Measurements from ENCODE around the gene LRRC4C.

- TF ChIP-seq CTCF (IDR thresholded peaks at IDR 0.05) (no peak), ZFX (IDR thresholded peaks at IDR 0.05; ENCODE audit: borderline replicate concordance) (no peak)
Observed at GRCh38 chr11:41050791-41051190, 408.7 kb downstream of the LRRC4C start.

All from 22Rv1 (cell line).